Fibroblast of skin of abdomen (primary cell): ENCODE results near the gene LRRC39. TPM values are rescaled to one million over a fixed set of nuclear protein-coding genes. Genes with fewer than 3 reads are reported as not detected.
"Not testable (repeated sequence)": the region's sequence is repeated elsewhere in the genome, so short reads cannot be mapped to it uniquely, and the experiment has no call there.

Experiments
- DNase-seq: peaks from one replicate; pipeline ENCODE4 v3.0.0-alpha.2; 2013
- polyA plus RNA-seq, 2 experiments: library from polyadenylated mRNA; unstranded; fragments of 120-200 nt; gene quantifications; one replicate each; pipeline ENCODE4 v1.2.1, GENCODE V29; 2013; ENCODE audit not compliant: insufficient read length in 2 of 2

The LRRC39 gene
- 0.90 TPM for polyA plus RNA-seq (2013, experiment 1 of 2; ENCODE audit: insufficient read length)
- 1.1 TPM for polyA plus RNA-seq (2013, experiment 2 of 2; ENCODE audit: insufficient read length)

- no peak for DNase-seq
These were observed at the start of gene LRRC39 for GRCh38 chr1:100178091-100178490. TSS of gene LRRC39 (minus strand) at chr1:100178256. CDS start at chr1:100168516, 9,740 bp downstream.

- DNase-seq: no peak
These were observed 44.4 kb upstream of the LRRC39 start for GRCh38 chr1:100222428-100222827.

GRCh38 chr1:100219883-100220282 lies 41.8 kb upstream of the LRRC39 start:
- no peak for DNase-seq

DNA sequence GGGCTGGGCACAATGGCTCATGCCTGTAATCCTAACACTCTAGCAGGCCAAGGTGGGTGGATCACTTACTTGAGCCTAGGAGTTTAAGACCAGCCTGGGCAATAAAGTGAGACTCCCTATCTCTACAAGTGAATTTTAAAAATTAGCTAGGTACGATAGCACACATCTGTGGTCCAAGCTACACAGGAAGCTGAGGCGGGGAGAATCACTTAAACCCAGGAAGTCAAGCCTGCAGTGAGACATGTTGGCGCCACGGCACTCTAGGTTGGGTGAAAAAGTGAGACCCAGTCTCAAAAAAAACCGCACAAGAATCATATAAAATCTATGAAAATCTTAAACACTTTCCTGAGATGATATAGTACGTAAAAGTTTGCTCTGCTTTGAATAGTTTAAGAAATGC lies 41.4 kb upstream of the LRRC39 start:
- no peak for DNase-seq

DNA sequence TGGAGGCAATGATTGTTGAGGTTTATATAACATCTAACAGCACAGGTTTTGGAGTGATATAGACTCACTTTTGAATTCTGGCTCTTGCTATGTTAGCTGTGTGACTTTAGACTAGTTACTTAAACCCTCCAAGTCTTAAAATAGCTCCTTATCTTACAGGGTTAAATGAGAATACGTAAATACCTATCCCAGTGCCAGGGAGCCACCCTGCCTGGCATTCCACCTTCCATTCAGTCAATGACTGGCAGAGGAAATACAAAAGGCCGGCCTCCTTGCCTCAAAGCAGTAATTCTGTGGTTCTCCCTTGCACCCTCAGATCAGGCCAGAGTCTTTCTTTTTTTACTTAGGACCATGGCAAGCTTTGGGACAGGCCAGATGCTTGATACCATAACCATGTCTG lies 39.8 kb upstream of the LRRC39 start:
- DNase-seq: no peak

DNA sequence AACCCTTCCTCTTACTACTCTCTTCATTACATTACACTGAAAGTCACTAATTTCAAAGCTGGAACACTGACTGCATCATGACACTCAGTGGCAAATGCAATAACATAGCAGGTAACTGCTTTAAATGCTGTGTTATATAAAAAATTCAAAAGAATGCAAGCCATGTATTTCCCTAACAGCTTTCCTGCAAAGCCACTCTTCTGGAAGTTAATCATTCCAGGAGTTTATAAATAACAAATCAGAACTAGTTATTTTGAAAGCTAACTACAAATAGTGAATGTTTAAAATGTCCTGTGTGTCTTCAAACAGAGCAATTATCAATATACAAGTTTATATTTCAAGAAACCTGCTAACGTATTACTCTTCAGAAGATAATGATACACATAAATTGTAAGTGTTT lies 37.0 kb upstream of the LRRC39 start:
- DNase-seq: no peak

DNA sequence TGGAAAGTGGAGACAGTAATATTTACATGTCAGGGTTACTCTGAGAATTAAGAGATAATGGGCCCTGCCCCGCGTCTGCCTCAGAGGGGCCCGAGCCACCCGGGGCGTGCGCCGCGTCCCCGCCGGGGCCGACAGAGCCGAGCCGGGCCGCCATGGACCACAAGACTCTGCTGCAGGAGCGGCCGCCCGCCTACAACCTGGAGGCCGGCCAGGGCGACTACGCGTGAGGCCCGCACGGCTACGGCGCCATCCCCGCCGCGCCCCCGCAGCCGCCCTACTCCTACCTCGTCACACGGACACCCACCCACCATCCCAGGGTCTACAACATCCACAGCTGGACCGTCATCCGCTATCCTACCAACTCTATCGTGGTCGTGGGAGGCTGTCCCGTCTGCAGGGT lies 35.1 kb upstream of the LRRC39 start:
- no peak for DNase-seq

GRCh38 chr1:100206301-100206700 lies 28.2 kb upstream of the LRRC39 start:
- DNase-seq: no peak

GRCh38 chr1:100205593-100205992 lies 27.5 kb upstream of the LRRC39 start:
- not testable (repeated sequence) for DNase-seq

GRCh38 chr1:100205103-100205502 lies 27.0 kb upstream of the LRRC39 start:
- not testable (repeated sequence) for DNase-seq

- DNase-seq: not testable (repeated sequence)
These were observed 24.6 kb upstream of the LRRC39 start for GRCh38 chr1:100202703-100203102.

- not testable (repeated sequence) for DNase-seq
These were observed 22.0 kb upstream of the LRRC39 start for GRCh38 chr1:100200060-100200459.

DNA sequence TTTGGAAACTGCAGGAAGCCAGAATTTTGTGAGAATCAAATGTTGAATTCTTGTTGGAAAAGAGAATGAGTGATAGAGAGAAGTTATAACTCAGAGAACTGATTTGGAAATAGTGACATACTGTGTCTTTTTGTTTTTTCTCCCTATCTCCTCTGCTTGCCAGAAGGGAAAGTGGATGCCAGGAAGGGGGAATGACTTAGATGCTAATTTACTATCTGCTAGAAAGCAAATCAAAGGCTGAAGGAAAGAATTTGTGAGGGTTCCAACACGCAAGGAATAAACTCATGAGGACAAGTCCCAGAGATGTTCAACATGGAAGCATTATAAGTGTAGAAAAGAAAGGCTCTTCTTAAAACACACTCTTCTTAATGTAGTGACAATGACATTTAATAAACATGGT lies 20.5 kb upstream of the LRRC39 start:
- no peak for DNase-seq

GRCh38 chr1:100188617-100189016 lies 10.6 kb upstream of the LRRC39 start:
- DNase-seq: peak; percentile 75

GRCh38 chr1:100187912-100188311 lies 9.9 kb upstream of the LRRC39 start:
- no peak for DNase-seq

DNA sequence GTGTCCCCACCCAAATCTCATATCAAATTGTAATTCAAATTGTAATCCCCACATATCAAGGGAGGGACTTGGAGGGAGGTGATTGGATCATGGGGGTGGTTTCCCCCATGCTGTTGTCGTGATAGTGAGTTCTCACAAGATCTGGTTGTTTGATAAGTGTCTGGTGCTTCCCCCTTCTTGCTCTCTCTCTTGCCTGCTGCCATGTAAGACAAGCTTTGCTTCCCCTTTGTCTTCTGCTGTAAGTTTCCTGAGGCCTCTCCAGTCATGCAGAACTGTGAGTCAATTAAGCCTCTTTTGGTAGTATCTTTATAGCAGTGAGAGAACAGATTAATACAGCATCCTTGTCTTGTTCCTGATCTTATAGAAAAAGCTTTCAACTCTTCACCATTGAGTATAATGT lies 6.5 kb upstream of the LRRC39 start:
- no peak for DNase-seq

DNA sequence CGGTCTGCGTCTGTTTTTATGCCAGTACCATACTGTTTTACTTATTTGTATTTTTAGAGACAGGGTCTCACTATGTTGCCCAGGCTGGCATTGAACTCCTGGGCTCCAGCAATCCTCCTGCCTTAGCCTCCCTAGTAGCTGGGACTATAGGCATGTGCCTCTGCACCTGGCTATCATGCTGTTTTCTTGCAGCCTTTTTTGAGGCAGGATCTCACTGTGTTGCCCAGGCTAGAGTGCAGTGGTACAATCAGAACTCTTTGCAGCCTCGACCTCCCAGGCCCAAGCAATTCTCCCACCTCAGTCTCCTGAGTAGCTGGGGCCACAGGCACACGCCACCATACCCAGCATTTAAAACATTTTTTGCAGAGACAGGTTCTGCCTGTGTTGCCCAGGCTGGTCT lies 5.3 kb upstream of the LRRC39 start:
- no peak for DNase-seq

DNA sequence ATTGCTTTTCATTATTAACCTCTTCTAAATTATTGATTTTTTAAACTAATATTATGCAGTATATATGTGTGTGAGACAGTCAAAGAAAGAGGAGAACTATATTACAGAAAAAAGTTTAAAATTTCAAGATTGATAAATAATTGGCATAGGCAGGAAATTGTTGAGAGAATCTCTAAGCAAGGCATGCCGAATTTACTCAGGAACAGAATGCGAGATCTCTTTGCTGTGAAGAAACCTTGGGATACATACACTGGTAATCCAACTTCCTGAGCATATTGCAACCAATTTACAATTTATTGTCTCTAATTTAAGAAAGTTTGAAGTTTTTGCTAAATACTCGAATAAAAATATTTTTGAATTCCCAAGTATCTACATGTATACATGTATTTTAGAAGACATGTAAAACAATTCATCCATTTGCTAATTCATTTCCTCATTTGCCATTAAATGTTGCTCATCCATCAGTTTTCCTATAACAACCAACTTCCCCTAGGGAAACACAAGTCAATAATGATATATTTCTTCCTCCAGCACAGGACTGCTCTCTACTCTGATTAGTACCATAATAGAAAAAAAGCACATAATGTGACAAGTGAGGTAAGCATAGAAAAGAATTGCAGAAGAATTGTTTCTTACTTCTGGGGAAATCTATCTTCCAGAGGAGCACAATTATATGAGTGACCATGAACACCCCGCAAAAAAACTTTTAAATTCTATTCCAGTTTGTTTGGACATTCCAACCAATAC lies 588 bp downstream of the LRRC39 start:
- no peak for DNase-seq

GRCh38 chr1:100168051-100168450 lies 10.0 kb downstream of the LRRC39 start:
- DNase-seq: no peak

DNA sequence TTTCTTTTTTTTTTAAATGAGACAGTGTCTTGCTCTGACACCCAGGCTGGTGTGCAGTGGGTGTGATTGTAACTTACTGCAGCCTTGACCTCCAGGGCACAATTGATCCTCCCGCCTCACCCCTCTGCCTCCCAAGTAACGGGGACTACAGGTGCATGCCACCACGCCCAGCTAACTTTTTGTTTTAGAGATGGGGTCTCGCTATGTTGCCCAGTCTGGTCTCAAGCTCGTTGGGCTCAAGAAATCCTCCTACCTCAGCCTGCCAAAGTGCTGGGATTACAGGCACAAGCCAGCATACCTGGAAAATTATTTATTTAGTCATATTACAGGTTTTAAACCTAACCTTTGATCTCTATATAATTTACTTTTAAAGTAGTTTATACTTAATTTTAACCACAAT lies 13.4 kb downstream of the LRRC39 start:
- no peak for DNase-seq

- peak; percentile 67 for DNase-seq
These were observed 13.8 kb downstream of the LRRC39 start for GRCh38 chr1:100164216-100164615.

DNA sequence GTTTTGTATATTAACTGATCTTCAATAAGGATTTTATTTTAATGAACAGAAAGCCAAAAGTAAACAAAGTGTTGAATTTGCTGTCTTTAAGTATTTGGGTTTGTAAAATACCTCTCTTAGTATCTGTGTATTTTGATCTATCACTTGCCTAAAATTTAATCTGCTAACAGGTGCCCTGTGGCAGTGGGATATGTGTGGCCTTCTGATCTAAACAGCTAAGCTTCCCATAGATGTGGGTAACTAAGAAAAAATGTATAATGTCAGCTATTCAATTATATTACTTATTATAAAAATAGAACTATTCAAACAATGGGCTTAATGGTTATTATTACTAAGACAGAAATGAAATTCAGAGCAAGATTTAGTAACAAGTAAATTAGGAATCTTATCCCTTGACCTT lies 15.2 kb downstream of the LRRC39 start:
- no peak for DNase-seq

DNA sequence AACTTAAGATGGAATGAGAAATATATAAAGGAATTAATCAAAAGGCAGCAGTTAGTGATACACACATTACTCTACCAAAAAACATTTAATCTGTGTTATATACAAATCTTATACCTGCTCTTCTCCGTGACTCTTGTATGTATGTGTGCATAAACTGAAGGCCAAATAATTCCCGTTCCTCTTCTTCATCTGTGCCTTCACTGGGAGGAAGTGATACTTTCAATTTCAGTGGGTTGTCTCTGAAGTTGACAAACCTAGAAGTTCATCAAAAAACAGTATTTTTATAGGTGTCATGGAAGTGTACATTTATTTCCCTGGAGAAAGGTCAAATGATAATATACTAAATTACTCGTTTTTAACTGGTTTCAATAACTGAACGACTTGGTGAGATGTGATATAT lies 25.8 kb downstream of the LRRC39 start:
- no peak for DNase-seq

- DNase-seq: no peak
These were observed 26.4 kb downstream of the LRRC39 start for GRCh38 chr1:100151679-100152078.

- DNase-seq: no peak
These were observed 30.2 kb downstream of the LRRC39 start for GRCh38 chr1:100147875-100148274.
